ENCODE data around the gene SSTR3. TPM values are rescaled to one million over a fixed set of nuclear protein-coding genes. Genes with fewer than 3 reads are reported as not detected.
"Not testable (repeated sequence)": the region's sequence is repeated elsewhere in the genome, so short reads cannot be mapped to it uniquely, and the experiment has no call there.

SSTR3 gene
- total RNA-seq, 1 donor from 2014 or later, result 1.7 TPM

DNA sequence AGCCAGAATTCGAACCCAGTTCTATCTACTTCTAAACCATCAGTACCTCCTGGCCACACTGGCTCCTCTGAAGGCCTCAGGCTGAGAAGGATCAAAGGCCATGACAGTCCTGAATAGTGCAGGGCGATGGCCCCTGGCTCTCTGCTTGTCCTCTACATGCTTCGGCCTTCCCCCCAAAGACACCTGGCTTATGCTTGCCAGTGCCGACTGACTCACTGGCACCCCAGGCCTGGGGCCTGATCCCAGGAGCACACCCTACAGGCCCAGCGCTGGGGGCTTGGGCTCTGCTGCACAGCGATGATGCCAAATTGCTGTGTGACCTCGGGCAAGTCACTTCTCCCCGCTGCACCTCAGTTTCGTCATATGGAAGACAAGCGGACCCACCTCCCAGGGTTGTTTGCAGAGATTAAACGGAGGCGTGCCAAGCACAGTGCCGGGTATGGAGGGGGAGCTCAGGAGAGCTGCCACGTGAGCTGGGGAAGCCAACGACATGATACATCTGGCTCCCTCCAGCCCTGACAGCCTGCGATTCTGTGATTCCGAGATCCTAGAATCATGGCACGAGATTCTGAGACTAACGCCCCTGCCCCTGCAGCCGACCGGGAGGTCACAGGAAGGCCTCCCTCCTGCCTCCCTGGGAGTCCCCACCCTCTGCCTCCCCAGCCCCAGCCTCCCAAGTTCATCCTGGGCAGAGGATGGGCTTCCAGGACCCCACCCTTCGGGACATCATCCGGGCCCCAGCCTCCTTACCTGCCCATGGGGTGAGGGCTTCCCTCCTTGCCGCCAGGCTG, 1.0 kb downstream of the SSTR3 start:
- no peak for DNase-seq (ENCODE audit: low spot score)

- DNase-seq (ENCODE audit: low spot score), result peak; percentile 60
Observed at GRCh38 chr22:37210041-37210803, 2.1 kb downstream of the SSTR3 start.

- DNase-seq (ENCODE audit: low spot score), result no peak
Observed at GRCh38 chr22:37209140-37209845, 3.0 kb downstream of the SSTR3 start.

- DNase-seq (ENCODE audit: low spot score), result no peak
Observed at GRCh38 chr22:37208401-37209139, 3.7 kb downstream of the SSTR3 start.

GRCh38 chr22:37207981-37208380, 4.3 kb downstream of the SSTR3 start:
- no peak for DNase-seq (ENCODE audit: low spot score)

- DNase-seq (ENCODE audit: low spot score), result no peak
Observed at GRCh38 chr22:37206841-37207821, 5.1 kb downstream of the SSTR3 start.

- no peak for DNase-seq (ENCODE audit: low spot score)
Observed at GRCh38 chr22:37206118-37206840, 6.0 kb downstream of the SSTR3 start.

- DNase-seq (ENCODE audit: low spot score), result no peak
Observed at GRCh38 chr22:37205046-37205445, 7.2 kb downstream of the SSTR3 start.

DNA sequence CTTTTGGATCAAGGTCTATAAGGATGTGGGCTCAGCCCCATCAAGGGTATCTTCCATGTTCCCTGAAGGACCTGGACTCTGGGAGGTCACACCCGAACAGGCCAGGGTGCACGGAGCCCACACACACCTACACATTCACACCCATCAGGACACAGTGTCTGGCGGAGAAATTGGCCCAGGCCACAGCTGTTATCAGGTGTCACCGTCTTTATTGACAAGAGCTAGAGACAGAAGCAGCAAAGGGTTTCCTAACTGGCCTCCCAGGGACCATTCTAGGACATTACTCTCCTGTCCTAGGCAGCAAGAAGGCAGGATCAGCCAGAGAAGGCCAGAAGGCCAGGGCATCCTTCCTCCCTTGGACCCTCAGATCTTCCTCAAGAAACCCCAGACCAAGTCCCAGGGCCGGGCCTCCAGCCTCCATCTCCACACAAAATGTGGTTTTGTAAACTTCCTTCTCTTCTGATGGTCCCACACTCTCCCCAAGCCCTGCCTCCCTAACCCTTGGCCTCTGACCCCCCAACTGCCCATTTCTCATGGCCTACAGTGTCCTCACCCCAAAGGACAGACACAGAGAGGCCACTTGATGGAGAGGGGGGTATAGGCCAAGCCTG, 8.1 kb downstream of the SSTR3 start:
- no peak for DNase-seq (ENCODE audit: low spot score)

- no peak for DNase-seq (ENCODE audit: low spot score)
Observed at GRCh38 chr22:37203354-37204044, 8.8 kb downstream of the SSTR3 start.

GRCh38 chr22:37202716-37203115, 9.6 kb downstream of the SSTR3 start:
- no peak for DNase-seq (ENCODE audit: low spot score)

- DNase-seq (ENCODE audit: low spot score), result no peak
Observed at GRCh38 chr22:37202001-37202555, 10.2 kb downstream of the SSTR3 start.

DNA sequence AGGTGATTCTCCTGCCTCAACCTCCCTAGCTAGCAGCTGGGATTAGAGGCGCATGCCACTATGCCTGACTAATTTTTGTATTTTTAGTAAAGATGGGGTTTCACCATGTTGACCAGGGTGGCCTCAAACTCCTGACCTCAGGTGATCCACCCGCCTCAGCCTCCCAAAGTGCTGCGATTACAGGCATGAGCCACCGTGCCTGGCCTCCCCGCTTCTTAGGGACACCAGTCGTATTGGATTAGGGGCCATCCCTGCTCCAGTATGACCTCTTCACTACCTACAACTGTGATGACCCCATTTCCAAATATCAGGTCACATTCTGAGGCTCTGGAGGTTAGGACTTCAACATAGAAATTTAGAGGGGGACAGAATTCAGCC, 10.8 kb downstream of the SSTR3 start:
- DNase-seq (ENCODE audit: low spot score), result not testable (repeated sequence)

- no peak for DNase-seq (ENCODE audit: low spot score)
Observed at GRCh38 chr22:37199760-37200108, 12.5 kb downstream of the SSTR3 start.

DNA sequence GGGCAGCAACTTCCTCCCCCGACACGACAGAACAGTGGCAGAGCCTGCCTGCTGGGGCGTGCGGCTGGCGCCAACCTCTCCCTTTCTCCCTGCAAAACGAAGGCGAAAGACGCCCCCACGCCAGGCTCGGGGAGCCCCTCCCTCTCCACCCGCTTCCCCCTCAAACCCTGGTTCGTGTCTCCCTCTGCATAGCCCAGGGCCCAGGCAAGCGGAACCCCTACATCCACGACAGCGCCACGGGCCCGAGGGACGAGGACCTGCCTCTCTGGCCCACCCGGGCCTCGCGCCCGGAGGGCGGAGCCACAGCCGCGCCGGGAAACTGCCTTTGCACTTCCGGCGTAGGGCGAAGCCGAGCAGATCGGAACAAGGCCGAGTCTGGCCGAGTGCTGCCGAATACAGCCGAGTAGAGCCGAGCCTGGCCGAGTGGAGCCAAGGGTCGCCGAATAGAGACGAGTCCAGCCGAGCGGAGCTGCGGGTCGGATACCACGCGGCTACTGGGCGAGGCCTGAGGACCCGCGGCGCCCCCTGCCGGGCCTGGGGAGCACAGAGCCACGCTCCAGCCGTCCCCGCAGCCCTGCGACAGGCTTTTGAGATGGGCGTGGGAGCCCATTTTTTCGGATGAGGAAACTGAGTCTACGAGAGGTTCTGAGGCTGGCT, 13.0 kb downstream of the SSTR3 start:
- peak; percentile 99 for DNase-seq (ENCODE audit: low spot score)

GRCh38 chr22:37198258-37199102, 13.8 kb downstream of the SSTR3 start:
- DNase-seq (ENCODE audit: low spot score), result peak; percentile 79

Measured in umbilical cord (tissue), 2 donors.